Large intestine (tissue), 3 donors: ENCODE measurements around the gene ADGRV1. TPM values are rescaled to one million over a fixed set of nuclear protein-coding genes. Genes with fewer than 3 reads are reported as not detected.

Experiments
- DNase-seq, 2 donors: peaks; one replicate each; pipeline versions ENCODE4 v3.0.0 to v3.0.0-alpha.2; 2013
- H3K27ac ChIP-seq: one replicate; pipeline ENCODE4 v1.5.1; 2013; ENCODE audit warnings: low read length
- H3K27me3 ChIP-seq: 2 replicates; pipeline ENCODE4 v1.6.1; 2013; ENCODE audit warnings: low read length; ENCODE audit not compliant: control insufficient read depth, insufficient read depth
- H3K36me3 ChIP-seq: 2 replicates; pipeline ENCODE4 v1.6.1; 2013; ENCODE audit warnings: low read length; ENCODE audit not compliant: control insufficient read depth, insufficient read depth
- H3K4me1 ChIP-seq: one replicate; pipeline ENCODE4 v1.6.1; 2013; ENCODE audit warnings: low read length; ENCODE audit not compliant: control insufficient read depth, insufficient read depth
- H3K4me3 ChIP-seq: one replicate; pipeline ENCODE4 v1.5.1; 2013; ENCODE audit warnings: low read length
- H3K9me3 ChIP-seq: one replicate; pipeline ENCODE4 v1.6.1; 2013; ENCODE audit warnings: mild to moderate bottlenecking, low read depth, low read length, moderate library complexity; ENCODE audit not compliant: control insufficient read depth
- WGBS: methylation state at CpG from one replicate; pipeline ENCODE4 v1.1.5; 2013; ENCODE audit warnings: low lambda C conversion rate; ENCODE audit not compliant: insufficient coverage; 5-methylcytosine and 5-hydroxymethylcytosine counted together
- polyA plus RNA-seq: library from polyadenylated mRNA; unstranded; fragments of 120-200 nt; gene quantifications from one replicate; pipeline ENCODE4 v1.2.1, GENCODE V29; 2013

The ADGRV1 gene
- polyA plus RNA-seq, 1 donor: 3.0 TPM

GRCh38 chr5:91018712-91019371, 460.2 kb downstream of the ADGRV1 start:
- no CpG with 5 or more reads among the region's 4 CpGs for WGBS
- Histone ChIP-seq H3K4me3 (no peak overlapping the region), H3K27ac (no peak overlapping the region), H3K9me3 (no peaks in the 10 kb centered on the region), H3K4me1 (no peaks in the 10 kb centered on the region), H3K27me3 (no peaks in the 10 kb centered on the region), H3K36me3 (no peaks in the 10 kb centered on the region)
- no peak for DNase-seq

GRCh38 chr5:91020065-91020800, 461.6 kb downstream of the ADGRV1 start:
- Histone ChIP-seq H3K27ac (no peak overlapping the region), H3K36me3 (no peaks in the 10 kb centered on the region), H3K4me3 (no peak overlapping the region), H3K4me1 (peaks cover 4% of the 10 kb centered on the region), H3K9me3 (no peaks in the 10 kb centered on the region), H3K27me3 (no peaks in the 10 kb centered on the region)
- no peak for DNase-seq
- 100% methylated on average over 4 of the region's 6 CpGs for WGBS

GRCh38 chr5:91022518-91022917, 463.9 kb downstream of the ADGRV1 start:
- Histone ChIP-seq H3K27ac (no peak overlapping the region), H3K4me1 (peaks cover 9% of the 10 kb centered on the region)
- whole genome bisulfite sequencing: no CpG with 5 or more reads among the region's 2 CpGs

GRCh38 chr5:91024206-91024605, 465.6 kb downstream of the ADGRV1 start:
- no peak for DNase-seq
- H3K36me3 ChIP-seq: no peaks in the 10 kb centered on the region
- H3K27me3 ChIP-seq: no peaks in the 10 kb centered on the region
- no peak overlapping the region for H3K4me3 ChIP-seq
- H3K27ac ChIP-seq: no peak overlapping the region
- no peaks in the 10 kb centered on the region for H3K9me3 ChIP-seq
- WGBS: 80% methylated on average over 1 of the region's 2 CpGs
- peaks cover 18% of the 10 kb centered on the region for H3K4me1 ChIP-seq

More at GRCh38 chr5:91022518-91022917, 463.9 kb downstream of the ADGRV1 start:
- Histone ChIP-seq H3K4me3 (no peak overlapping the region), H3K27me3 (no peaks in the 10 kb centered on the region), H3K36me3 (no peaks in the 10 kb centered on the region), H3K9me3 (no peaks in the 10 kb centered on the region)
- no peak for DNase-seq

- no peak overlapping the region for H3K4me3 ChIP-seq
- H3K9me3 ChIP-seq: no peaks in the 10 kb centered on the region
- H3K4me1 ChIP-seq: peaks cover 18% of the 10 kb centered on the region
- WGBS: 88% methylated on average over 2 of the region's 6 CpGs
- no peak for DNase-seq
- no peak overlapping the region for H3K27ac ChIP-seq
- H3K36me3 ChIP-seq: no peaks in the 10 kb centered on the region
- no peaks in the 10 kb centered on the region for H3K27me3 ChIP-seq
These were observed 466.1 kb downstream of the ADGRV1 start for GRCh38 chr5:91024727-91025126.

- Histone ChIP-seq H3K4me3 (no peak overlapping the region), H3K9me3 (no peaks in the 10 kb centered on the region), H3K27ac (no peak overlapping the region), H3K27me3 (no peaks in the 10 kb centered on the region), H3K4me1 (peaks cover 18% of the 10 kb centered on the region), H3K36me3 (no peaks in the 10 kb centered on the region)
- WGBS: no CpG with 5 or more reads among the region's 3 CpGs
- no peak for DNase-seq
These were observed 466.9 kb downstream of the ADGRV1 start for GRCh38 chr5:91025449-91025848.

- no peak for DNase-seq
- Histone ChIP-seq H3K36me3 (no peaks in the 10 kb centered on the region), H3K27ac (no peak overlapping the region), H3K27me3 (no peaks in the 10 kb centered on the region), H3K4me1 (peaks cover 18% of the 10 kb centered on the region), H3K9me3 (no peaks in the 10 kb centered on the region), H3K4me3 (no peak overlapping the region)
- WGBS: no CpG with 5 or more reads among the region's 2 CpGs
These were observed 467.4 kb downstream of the ADGRV1 start for GRCh38 chr5:91025956-91026355.

GRCh38 chr5:91026466-91026865, 467.9 kb downstream of the ADGRV1 start:
- no peak for DNase-seq
- Histone ChIP-seq H3K36me3 (no peaks in the 10 kb centered on the region), H3K27ac (no peak overlapping the region), H3K27me3 (no peaks in the 10 kb centered on the region), H3K4me1 (peaks cover 20% of the 10 kb centered on the region), H3K4me3 (no peak overlapping the region), H3K9me3 (no peaks in the 10 kb centered on the region)
- no CpG with 5 or more reads among the region's 4 CpGs for WGBS

GRCh38 chr5:91027405-91028139, 469.0 kb downstream of the ADGRV1 start:
- DNase-seq: no peak
- no peaks in the 10 kb centered on the region for H3K27me3 ChIP-seq
- WGBS: no CpG with 5 or more reads among the region's 1 CpG
- no peak overlapping the region for H3K4me3 ChIP-seq
- H3K36me3 ChIP-seq: no peaks in the 10 kb centered on the region
- H3K27ac ChIP-seq: peak overlapping the region; percentile 47
- H3K9me3 ChIP-seq: no peaks in the 10 kb centered on the region
- H3K4me1 ChIP-seq: peaks cover 20% of the 10 kb centered on the region

- Histone ChIP-seq H3K4me3 (no peak overlapping the region), H3K36me3 (no peaks in the 10 kb centered on the region), H3K27ac (peak overlapping the region; percentile 47), H3K9me3 (no peaks in the 10 kb centered on the region), H3K4me1 (peaks cover 23% of the 10 kb centered on the region), H3K27me3 (no peaks in the 10 kb centered on the region)
- DNase-seq: peak; percentile 60 to 86
- WGBS: 33% methylated on average over 1 of the region's 2 CpGs
These were observed 469.9 kb downstream of the ADGRV1 start for GRCh38 chr5:91028499-91028956.
